ENCODE data around the gene OSBPL10. TPM values are rescaled to one million over a fixed set of nuclear protein-coding genes. Genes with fewer than 3 reads are reported as not detected.

OSBPL10 gene
- polyA plus RNA-seq, 1 donor from 2014 or later = 2.0 TPM

GRCh38 chr3:31934018-31934417, 47.0 kb downstream of the OSBPL10 start:
- Histone ChIP-seq H3K4me3 (ENCODE audit: low read length) (no peak overlapping the region), H3K4me2 (ENCODE audit: low read length) (no peak overlapping the region), H3K27ac (ENCODE audit: low read length) (no peak overlapping the region), H3K9ac (ENCODE audit: low read length) (no peak overlapping the region), H3F3A (ENCODE audit: insufficient read depth, low read length, poor library complexity, severe bottlenecking) (no peaks in the 10 kb centered on the region), H4K20me1 (ENCODE audit: insufficient read depth) (no peaks in the 10 kb centered on the region), H2AFZ (ENCODE audit: low read depth, low read length) (no peak overlapping the region), H3K27me3 (ENCODE audit: insufficient read depth, low read depth, low read length) (no peaks in the 10 kb centered on the region), H3K9me3 (ENCODE audit: low read length) (no peaks in the 10 kb centered on the region), H3K79me2 (replicated peaks; ENCODE audit: insufficient read depth, low read length) (no peaks in the 10 kb centered on the region), H3K9me2 (ENCODE audit: insufficient read depth, low read length) (no peaks in the 10 kb centered on the region), H3K36me3 (ENCODE audit: insufficient read depth, low read length) (no peaks in the 10 kb centered on the region)
- no peak for TF ChIP-seq REST (IDR thresholded peaks at IDR 0.05; ENCODE audit: borderline replicate concordance)
- TF ChIP-seq CTCF (IDR thresholded peaks at IDR 0.05; ENCODE audit: poor library complexity, severe bottlenecking) = no peak
- no peak for TF ChIP-seq SMC3 (conservative IDR thresholded peaks at IDR 0.05; ENCODE audit: poor library complexity)
- TF ChIP-seq EP300 (conservative IDR thresholded peaks at IDR 0.05; ENCODE audit: poor library complexity, severe bottlenecking) = no peak
- TF ChIP-seq EZH2 (IDR thresholded peaks at IDR 0.05; ENCODE audit: borderline replicate concordance, insufficient read depth, low read length, poor library complexity, severe bottlenecking) = no peak

- Histone ChIP-seq H3K4me3 (ENCODE audit: low read length) (no peak overlapping the region), H3K9me2 (ENCODE audit: insufficient read depth, low read length) (no peaks in the 10 kb centered on the region), H3K27me3 (ENCODE audit: insufficient read depth, low read depth, low read length) (no peaks in the 10 kb centered on the region), H3F3A (ENCODE audit: insufficient read depth, low read length, poor library complexity, severe bottlenecking) (no peaks in the 10 kb centered on the region), H4K20me1 (ENCODE audit: insufficient read depth) (no peaks in the 10 kb centered on the region), H3K9ac (ENCODE audit: low read length) (no peak overlapping the region), H3K27ac (ENCODE audit: low read length) (no peak overlapping the region), H3K79me2 (replicated peaks; ENCODE audit: insufficient read depth, low read length) (no peaks in the 10 kb centered on the region), H3K4me2 (ENCODE audit: low read length) (no peak overlapping the region), H3K9me3 (ENCODE audit: low read length) (no peaks in the 10 kb centered on the region), H3K36me3 (ENCODE audit: insufficient read depth, low read length) (no peaks in the 10 kb centered on the region), H2AFZ (ENCODE audit: low read depth, low read length) (no peak overlapping the region)
- no peak for TF ChIP-seq TAF1 (IDR thresholded peaks at IDR 0.05; ENCODE audit: low read depth)
- no peak for TF ChIP-seq RAD21 (conservative IDR thresholded peaks at IDR 0.05)
- TF ChIP-seq REST (IDR thresholded peaks at IDR 0.05; ENCODE audit: borderline replicate concordance) = no peak
- no peak for TF ChIP-seq EZH2 (IDR thresholded peaks at IDR 0.05; ENCODE audit: borderline replicate concordance, insufficient read depth, low read length, poor library complexity, severe bottlenecking)
- TF ChIP-seq SMC3 (conservative IDR thresholded peaks at IDR 0.05; ENCODE audit: poor library complexity) = no peak
- TF ChIP-seq CTCF (IDR thresholded peaks at IDR 0.05; ENCODE audit: poor library complexity, severe bottlenecking) = no peak
- no peak for TF ChIP-seq POLR2AphosphoS5 (IDR thresholded peaks at IDR 0.05)
- TF ChIP-seq MXI1 (conservative IDR thresholded peaks at IDR 0.05; ENCODE audit: poor library complexity, severe bottlenecking) = no peak
- TF ChIP-seq EP300 (conservative IDR thresholded peaks at IDR 0.05; ENCODE audit: poor library complexity, severe bottlenecking) = no peak
Observed at GRCh38 chr3:31932990-31933389, 48.1 kb downstream of the OSBPL10 start.

Measured in neural cell (in vitro differentiated cells).